ENCODE measurements around the gene CAMK4. TPM values are rescaled to one million over a fixed set of nuclear protein-coding genes. Genes with fewer than 3 reads are reported as not detected.

CAMK4 gene
- total and polyA plus RNA-seq, 2 of the 8 experiments (the other 6 are each of a cell fraction or from before 2014, with no cell fraction given), result 1.8 to 8.3 TPM

GRCh38 chr5:111447099-111447498, 222.9 kb downstream of the CAMK4 start:
- Histone ChIP-seq H3K9me3 (ENCODE audit: insufficient read depth in 2 of 2, low read depth in 1 of 2, low read length in 1 of 2) (no peaks in the 10 kb centered on the region), H2AK5ac (ENCODE audit: low read depth, low read length) (no peak overlapping the region), H2BK5ac (ENCODE audit: low read depth, low read length) (no peak overlapping the region), H4K5ac (ENCODE audit: insufficient read length, low read depth, low read length) (no peak overlapping the region), H3K23me2 (ENCODE audit: low read depth, low read length) (no peaks in the 10 kb centered on the region), H3K4ac (replicated peaks; ENCODE audit: insufficient read length, low read depth, low read length) (no peak overlapping the region), H2BK120ac (replicated peaks; ENCODE audit: low read depth, low read length) (no peak overlapping the region), H4K91ac (replicated peaks; ENCODE audit: insufficient read length, low read length) (no peak overlapping the region), H3K14ac (ENCODE audit: insufficient read length) (no peak overlapping the region), H2BK20ac (ENCODE audit: low read length) (no peak overlapping the region), H2AFZ (ENCODE audit: low read length) (no peak overlapping the region), H3K23ac (ENCODE audit: insufficient read length) (no peak overlapping the region), H3K18ac (ENCODE audit: extremely low read depth, low read length) (no peak overlapping the region), H3K9ac (replicated peaks in 1 of 4; ENCODE audit: extremely low read depth in 1 of 4, low read depth in 3 of 4, low read length in 3 of 4) (no peak overlapping the region), H3K4me2 (ENCODE audit: insufficient read depth in 1 of 2, low read depth in 2 of 2, low read length in 2 of 2) (no peak overlapping the region), H3K79me1 (ENCODE audit: low read depth, low read length) (no peaks in the 10 kb centered on the region), H4K20me1 (replicated peaks in 1 of 2; ENCODE audit: control insufficient read depth in 1 of 2, insufficient read depth in 2 of 2, low read length in 2 of 2) (no peaks in the 10 kb centered on the region), H4K8ac (ENCODE audit: extremely low read depth, insufficient read depth, low read length) (no peak overlapping the region), H3K27me3 (replicated peaks in 1 of 4; ENCODE audit: control insufficient read depth in 3 of 4, extremely low read depth in 1 of 4, insufficient read depth in 3 of 4, low read length in 3 of 4) (no peaks in the 10 kb centered on the region), H3K56ac (replicated peaks; ENCODE audit: insufficient read length, low read depth, low read length) (no peak overlapping the region), H3K4me3 (ENCODE audit: extremely low read depth in 1 of 4, insufficient read depth in 2 of 4, low read depth in 3 of 4, low read length in 4 of 4) (no peak overlapping the region), H2BK12ac (ENCODE audit: low read depth, low read length) (no peak overlapping the region), H3K4me1 (replicated peaks in 1 of 4; ENCODE audit: control insufficient read depth in 3 of 4, insufficient read depth in 4 of 4, low read length in 3 of 4) (no peaks in the 10 kb centered on the region; a peak in 1 of 7 replicates), H3K27ac (ENCODE audit: low read depth, low read length) (no peak overlapping the region), H3K79me2 (ENCODE audit: control insufficient read depth in 1 of 2, insufficient read depth in 2 of 2, low read length in 2 of 2) (no peaks in the 10 kb centered on the region), H2BK15ac (ENCODE audit: low read length) (no peak overlapping the region), H3K36me3 (ENCODE audit: control insufficient read depth in 2 of 4, insufficient read depth in 4 of 4, low read length in 3 of 4) (no peaks in the 10 kb centered on the region)
- ChIA-PET CTCF (ENCODE audit: partially characterized antibody) (interaction anchor here (2.5 kb wide), 1 partner anchor 14 kb away, joined by 14 read pairs; no protein-coding TSS in a partner anchor), POLR2A (ENCODE audit: partially characterized antibody) (no interaction called here)
- no peak for DNase-seq (ENCODE audit: low read depth in 1 of 2, low spot score in 2 of 2)
- FAIRE-seq, result no peak
- 93% methylated on average over 1 of the region's 1 CpG; no CpG with 5 or more reads in 1 of the 2 experiments for WGBS, 2 experiments (ENCODE audit: extremely low coverage in 1 of 2, insufficient coverage in 1 of 2, insufficient read length in 1 of 2, insufficient replicate concordance in 2 of 2, low coverage in 1 of 2, low lambda C conversion rate in 2 of 2, missing lambda C conversion rate in 1 of 2)
- TF ChIP-seq FOSL1 (IDR thresholded peaks at IDR 0.05; ENCODE audit: insufficient read depth, low read depth, low read length) (no peak), EZH2 (IDR thresholded peaks at IDR 0.05; ENCODE audit: low read depth, low read length, severe bottlenecking) (no peak), HDAC6 (IDR thresholded peaks at IDR 0.05; ENCODE audit: low read depth, low read length) (no peak), SIRT6 (IDR thresholded peaks at IDR 0.05; ENCODE audit: low read length) (no peak), KDM4A (IDR thresholded peaks at IDR 0.05; ENCODE audit: low read depth, low read length, severe bottlenecking) (no peak), SUZ12 (IDR thresholded peaks at IDR 0.05; ENCODE audit: low read length) (no peak), POLR2AphosphoS5 (IDR thresholded peaks at IDR 0.05; ENCODE audit: low read depth, low read length) (no peak), NANOG (IDR thresholded peaks at IDR 0.05; ENCODE audit: insufficient read depth, low read depth, low read length, poor library complexity, severe bottlenecking) (no peak), CHD2 (IDR thresholded peaks at IDR 0.05; ENCODE audit: low read length) (no peak), GABPA (IDR thresholded peaks at IDR 0.05; ENCODE audit: borderline replicate concordance, insufficient read depth, low read length) (no peak), USF2 (IDR thresholded peaks at IDR 0.05; ENCODE audit: low read length) (no peak), SP1 (IDR thresholded peaks at IDR 0.05; ENCODE audit: low read depth, low read length) (no peak), E2F6 (IDR thresholded peaks at IDR 0.05) (no peak)

All from H1 (cell line).